Neuron (in vitro differentiated cells): ENCODE results near the gene CACHD1.

Source experiments
- H2AFZ ChIP-seq: one replicate; pipeline ENCODE4 v1.6.1; 2013; ENCODE audit warnings: low read depth, mild to moderate bottlenecking, inconsistent platforms, low read length, moderate library complexity
- H3K27me3 ChIP-seq: one replicate; pipeline ENCODE4 v1.6.1; 2013; ENCODE audit warnings: low read length; ENCODE audit not compliant: insufficient read depth
- H3K36me3 ChIP-seq: one replicate; pipeline ENCODE4 v1.6.1; 2013; ENCODE audit warnings: low read length; ENCODE audit not compliant: insufficient read depth
- H3K4me1 ChIP-seq: one replicate; pipeline ENCODE4 v1.6.1; 2013; ENCODE audit warnings: low read length; ENCODE audit not compliant: insufficient read depth
- H3K4me3 ChIP-seq: 2 replicates; pipeline ENCODE4 v1.5.1; 2013; ENCODE audit warnings: mild to moderate bottlenecking, low read length, moderate library complexity
- H3K9me3 ChIP-seq: one replicate; pipeline ENCODE4 v1.6.1; 2013; ENCODE audit warnings: low read length

Gene CACHD1

DNA sequence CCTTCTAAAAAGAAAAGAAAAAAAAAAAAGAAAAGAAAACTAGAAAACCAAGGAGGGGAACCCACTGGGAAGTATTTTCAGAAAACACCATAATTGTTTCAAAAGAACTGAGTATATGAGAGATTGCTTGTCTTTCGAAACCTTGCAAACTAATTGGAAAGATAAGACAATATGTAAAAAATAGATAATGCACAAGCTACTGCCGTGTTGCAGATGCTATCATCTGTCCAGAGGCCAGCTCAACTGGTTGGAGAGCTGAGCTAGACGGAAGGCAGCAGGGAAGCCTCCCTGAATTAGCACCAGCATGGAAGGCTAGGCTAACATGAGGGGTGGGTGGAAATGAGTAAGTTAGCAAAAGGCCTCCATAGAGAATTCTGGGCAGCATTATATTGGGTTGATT, 16.2 kb upstream of the CACHD1 start:
- Histone ChIP-seq H3K4me3 (no peak overlapping the region), H3K9me3 (no peaks in the 10 kb centered on the region), H3K4me1 (no peaks in the 10 kb centered on the region), H3K36me3 (no peaks in the 10 kb centered on the region), H3K27me3 (no peaks in the 10 kb centered on the region), H2AFZ (no peak overlapping the region)

GRCh38 chr1:64458915-64459314, 11.0 kb upstream of the CACHD1 start:
- Histone ChIP-seq H3K4me1 (no peaks in the 10 kb centered on the region), H2AFZ (no peak overlapping the region), H3K9me3 (no peaks in the 10 kb centered on the region), H3K27me3 (peaks cover 2% of the 10 kb centered on the region), H3K36me3 (no peaks in the 10 kb centered on the region), H3K4me3 (no peak overlapping the region)

GRCh38 chr1:64459743-64460142, 10.2 kb upstream of the CACHD1 start:
- Histone ChIP-seq H3K36me3 (no peaks in the 10 kb centered on the region), H3K4me1 (no peaks in the 10 kb centered on the region), H3K4me3 (no peak overlapping the region), H2AFZ (no peak overlapping the region), H3K9me3 (no peaks in the 10 kb centered on the region), H3K27me3 (peaks cover 2% of the 10 kb centered on the region)

- Histone ChIP-seq H3K27me3 (peaks cover 2% of the 10 kb centered on the region), H2AFZ (no peak overlapping the region), H3K4me1 (peaks cover 7% of the 10 kb centered on the region), H3K36me3 (no peaks in the 10 kb centered on the region), H3K9me3 (no peaks in the 10 kb centered on the region), H3K4me3 (no peak overlapping the region)
These were observed 3.9 kb upstream of the CACHD1 start for GRCh38 chr1:64466033-64466432.

DNA sequence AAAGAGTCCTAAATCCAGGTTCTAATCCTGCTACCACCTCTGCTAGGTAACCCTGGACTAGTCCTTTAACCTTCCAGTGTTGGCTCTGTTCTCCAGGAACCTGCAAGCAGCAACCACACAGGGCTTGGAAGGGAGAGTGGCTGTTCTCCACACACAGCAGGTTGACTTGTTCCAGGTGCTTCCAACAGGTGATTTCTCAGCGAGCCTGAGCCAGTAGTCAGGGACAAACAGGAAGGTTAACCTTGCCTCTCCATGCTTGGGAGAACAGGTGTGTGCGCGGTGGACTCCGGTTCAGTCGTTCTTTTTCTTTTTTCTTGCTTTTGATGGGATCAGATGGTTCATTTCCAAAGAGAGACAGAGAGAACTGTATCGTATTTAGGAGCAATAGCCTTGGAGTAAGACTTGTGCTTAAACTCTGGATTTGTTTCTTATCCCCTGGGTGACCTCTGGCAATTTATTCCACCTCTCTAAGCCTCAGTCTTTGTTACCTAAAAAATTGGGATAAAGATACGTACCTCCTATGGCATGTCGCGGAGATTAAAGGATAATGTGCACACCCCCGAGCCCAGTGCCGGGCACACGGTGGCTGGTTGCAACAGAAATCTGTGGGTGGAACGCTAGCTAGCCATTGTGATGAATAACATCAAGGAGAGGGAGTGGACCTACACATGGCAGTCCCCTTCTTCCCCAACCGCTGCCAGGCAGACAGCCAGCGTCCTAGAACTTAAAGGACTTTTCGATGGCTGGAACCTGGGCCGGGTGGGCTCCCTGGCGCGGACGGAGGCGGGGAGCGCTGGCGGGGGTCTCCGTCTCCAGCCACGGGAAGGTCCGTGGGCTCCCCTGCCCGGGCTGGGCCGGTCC, 583 bp upstream of the CACHD1 start:
- no peaks in the 10 kb centered on the region for H3K9me3 ChIP-seq
- no peaks in the 10 kb centered on the region for H3K27me3 ChIP-seq
- H3K36me3 ChIP-seq = no peaks in the 10 kb centered on the region
- peak overlapping the region; percentile 31 for H2AFZ ChIP-seq
- H3K4me1 ChIP-seq = peaks cover 32% of the 10 kb centered on the region
- H3K4me3 ChIP-seq = peak overlapping the region; percentile 85

GRCh38 chr1:64470665-64471217, 812 bp downstream of the CACHD1 start:
- Histone ChIP-seq H3K27me3 (no peaks in the 10 kb centered on the region), H2AFZ (peak overlapping the region; percentile 31), H3K9me3 (no peaks in the 10 kb centered on the region), H3K4me1 (peaks cover 39% of the 10 kb centered on the region), H3K4me3 (peak overlapping the region; percentile 85), H3K36me3 (no peaks in the 10 kb centered on the region)

- no peaks in the 10 kb centered on the region for H3K9me3 ChIP-seq
- peaks cover 43% of the 10 kb centered on the region for H3K4me1 ChIP-seq
- peak overlapping the region; percentile 85 for H3K4me3 ChIP-seq
- peak overlapping the region; percentile 31 for H2AFZ ChIP-seq
- no peaks in the 10 kb centered on the region for H3K27me3 ChIP-seq
- no peaks in the 10 kb centered on the region for H3K36me3 ChIP-seq
These were observed 1.5 kb downstream of the CACHD1 start for GRCh38 chr1:64471218-64472039.

DNA sequence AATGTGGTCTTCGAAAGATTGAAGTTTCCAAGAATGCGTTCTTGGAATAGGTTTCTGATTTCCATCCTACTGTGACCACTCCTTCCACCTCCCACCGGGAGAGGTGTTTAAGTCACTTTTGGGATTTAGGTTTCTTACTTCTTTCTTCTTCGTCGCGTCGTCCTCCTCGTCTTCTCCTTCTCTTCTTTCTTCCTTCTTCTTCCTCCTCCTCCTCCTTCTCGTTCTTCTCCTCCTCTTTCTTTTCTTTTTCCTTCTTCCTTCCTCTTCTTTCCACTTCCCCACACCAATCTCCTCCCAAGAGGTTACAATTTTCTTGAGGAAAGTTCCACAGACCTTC, 2.1 kb downstream of the CACHD1 start:
- peak overlapping the region; percentile 85 for H3K4me3 ChIP-seq

GRCh38 chr1:64472805-64473204, 2.9 kb downstream of the CACHD1 start:
- peaks cover 46% of the 10 kb centered on the region for H3K4me1 ChIP-seq
- no peaks in the 10 kb centered on the region for H3K27me3 ChIP-seq
- no peaks in the 10 kb centered on the region for H3K36me3 ChIP-seq
- peak overlapping the region; percentile 85 for H3K4me3 ChIP-seq
- H2AFZ ChIP-seq = no peak overlapping the region
- no peaks in the 10 kb centered on the region for H3K9me3 ChIP-seq

More for the DNA sequence above, 2.1 kb downstream of the CACHD1 start:
- H3K4me1 ChIP-seq = peaks cover 46% of the 10 kb centered on the region
- no peaks in the 10 kb centered on the region for H3K9me3 ChIP-seq
- no peaks in the 10 kb centered on the region for H3K27me3 ChIP-seq
- no peaks in the 10 kb centered on the region for H3K36me3 ChIP-seq
- H2AFZ ChIP-seq = no peak overlapping the region

DNA sequence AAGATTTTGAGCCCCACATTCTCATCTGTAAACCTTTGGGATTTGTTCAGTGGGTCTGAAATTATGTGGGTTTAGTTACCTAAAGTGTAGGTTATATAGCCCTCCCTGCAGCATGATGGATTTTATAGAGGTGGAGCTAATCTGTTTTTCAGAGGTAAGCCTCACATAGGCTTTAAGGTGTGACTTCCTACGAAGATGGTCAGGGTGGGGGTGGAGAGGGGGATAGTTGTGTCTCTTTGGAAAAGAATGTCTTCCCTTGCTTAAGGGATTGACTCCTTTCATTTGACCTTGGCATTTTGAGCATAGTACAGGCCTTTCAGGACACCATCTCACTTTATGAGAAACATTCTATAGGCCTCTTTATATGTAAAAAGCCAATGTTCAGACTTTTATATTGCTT, 3.4 kb downstream of the CACHD1 start:
- Histone ChIP-seq H3K27me3 (no peaks in the 10 kb centered on the region), H2AFZ (no peak overlapping the region), H3K4me3 (peak overlapping the region; percentile 85), H3K36me3 (peaks cover 2% of the 10 kb centered on the region), H3K9me3 (no peaks in the 10 kb centered on the region), H3K4me1 (peaks cover 46% of the 10 kb centered on the region)

DNA sequence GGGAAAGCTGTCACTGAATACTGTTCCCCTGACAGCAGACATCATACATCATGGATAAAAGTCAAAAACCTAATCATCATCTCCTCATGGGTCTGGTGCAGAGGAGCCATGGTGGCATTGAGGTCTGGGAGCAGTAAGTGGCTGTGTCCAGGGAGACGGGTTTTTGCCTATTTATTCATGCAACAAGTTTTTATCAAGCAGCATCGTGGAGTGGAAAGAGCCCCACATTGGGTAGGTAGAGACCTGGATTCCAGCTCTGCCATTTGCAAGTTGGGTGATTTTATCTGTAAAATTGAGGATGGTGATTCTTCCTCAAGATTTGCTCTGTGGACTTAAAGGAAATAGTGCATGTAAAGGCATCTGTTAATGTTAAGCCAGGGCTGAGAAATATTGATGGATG, 4.2 kb downstream of the CACHD1 start:
- H3K36me3 ChIP-seq = peaks cover 5% of the 10 kb centered on the region
- H2AFZ ChIP-seq = no peak overlapping the region
- H3K4me3 ChIP-seq = no peak overlapping the region
- no peaks in the 10 kb centered on the region for H3K9me3 ChIP-seq
- no peaks in the 10 kb centered on the region for H3K27me3 ChIP-seq
- peaks cover 48% of the 10 kb centered on the region for H3K4me1 ChIP-seq

- peaks cover 5% of the 10 kb centered on the region for H3K36me3 ChIP-seq
- no peaks in the 10 kb centered on the region for H3K9me3 ChIP-seq
- no peaks in the 10 kb centered on the region for H3K27me3 ChIP-seq
- H3K4me3 ChIP-seq = no peak overlapping the region
- H3K4me1 ChIP-seq = peaks cover 46% of the 10 kb centered on the region
- H2AFZ ChIP-seq = no peak overlapping the region
These were observed 4.9 kb downstream of the CACHD1 start for GRCh38 chr1:64474665-64475439.
